Neutrophil (primary cell): ENCODE data around the gene LIME1.

Experiments used
- H3K27ac ChIP-seq: fragments of 200-600 bp; sonication (generic); 2 replicates; pipeline ENCODE4 v1.5.1; 2016; ENCODE audit warnings: mild to moderate bottlenecking, moderate library complexity
- H3K27me3 ChIP-seq: fragments of 200-600 bp; sonication (generic); 2 replicates; pipeline ENCODE4 v1.6.0; 2016; ENCODE audit warnings: mild to moderate bottlenecking
- H3K36me3 ChIP-seq: fragments of 200-600 bp; sonication (generic); 2 replicates; pipeline ENCODE4 v1.5.1; 2017
- H3K4me1 ChIP-seq, 2 experiments: fragments of 200-600 bp in 1 of 2; sonication (generic) in 1 of 2; 1 replicate in 1 of 2; 2 replicates in 1 of 2; pipeline versions ENCODE4 v1.5.1 to v1.6.1; 2013 to 2016; ENCODE audit warnings: low read depth in 1 of 2, low read length in 1 of 2, mild to moderate bottlenecking in 1 of 2, moderate library complexity in 1 of 2; ENCODE audit not compliant: control insufficient read depth in 1 of 2, insufficient read depth in 1 of 2
- H3K4me3 ChIP-seq, 2 experiments: fragments of 200-600 bp in 1 of 2; sonication (generic) in 1 of 2; 1 replicate in 1 of 2; 2 replicates in 1 of 2; pipeline ENCODE4 v1.5.1; 2013 to 2016; ENCODE audit warnings: low read depth in 1 of 2, low read length in 1 of 2, mild to moderate bottlenecking in 1 of 2, moderate library complexity in 1 of 2
- H3K9me3 ChIP-seq: fragments of 200-600 bp; sonication (generic); 2 replicates; pipeline ENCODE4 v1.5.1; 2016
- TF ChIP-seq, protein P1 (sequence below): fragments of 200-600 bp; sonication (generic); IDR thresholded peaks from 2 replicates; pipeline ENCODE4 v1.5.1; 2016; ENCODE audit warnings: antibody characterized with exemption

The LIME1 gene

DNA sequence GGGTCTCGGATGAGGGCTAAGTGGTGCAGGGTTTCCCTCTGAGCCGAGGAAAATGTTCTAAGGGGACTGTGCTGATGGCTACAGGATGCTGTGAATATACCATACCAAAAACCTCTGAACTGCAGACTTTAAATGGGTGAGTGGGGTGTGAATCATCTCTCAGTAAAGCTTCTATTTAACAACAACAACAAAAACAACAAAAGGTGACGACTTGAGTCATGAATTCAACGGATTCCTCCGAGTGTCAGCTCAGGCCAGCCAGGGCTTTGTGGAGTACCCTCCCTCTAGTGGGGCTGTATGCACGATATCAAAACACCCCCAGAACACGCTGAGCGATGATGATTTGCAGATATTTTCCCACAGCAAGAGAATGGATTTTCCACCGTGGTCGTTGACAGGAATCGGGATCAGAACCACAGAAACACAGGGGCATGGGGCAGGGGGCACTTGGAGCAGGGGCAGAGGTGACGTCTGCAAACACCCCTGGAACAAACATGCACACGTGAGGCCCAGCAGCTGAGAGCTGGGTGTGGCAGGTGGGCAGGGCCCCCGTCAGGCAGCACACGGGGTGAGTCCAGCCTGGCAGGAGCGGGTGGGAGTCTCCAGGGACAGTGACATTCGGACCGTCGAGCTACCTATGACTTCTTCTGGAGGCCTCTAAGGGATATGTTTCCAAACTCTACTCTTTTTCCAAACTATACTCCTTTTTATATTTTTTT lies 41.7 kb downstream of the LIME1 start:
- Histone ChIP-seq H3K27ac (no peak overlapping the region), H3K4me1 (no peaks in the 10 kb centered on the region), H3K27me3 (peaks cover 21% of the 10 kb centered on the region), H3K36me3 (no peaks in the 10 kb centered on the region), H3K4me3 (no peak overlapping the region), H3K9me3 (no peaks in the 10 kb centered on the region)
- TF ChIP-seq, protein P1, sequence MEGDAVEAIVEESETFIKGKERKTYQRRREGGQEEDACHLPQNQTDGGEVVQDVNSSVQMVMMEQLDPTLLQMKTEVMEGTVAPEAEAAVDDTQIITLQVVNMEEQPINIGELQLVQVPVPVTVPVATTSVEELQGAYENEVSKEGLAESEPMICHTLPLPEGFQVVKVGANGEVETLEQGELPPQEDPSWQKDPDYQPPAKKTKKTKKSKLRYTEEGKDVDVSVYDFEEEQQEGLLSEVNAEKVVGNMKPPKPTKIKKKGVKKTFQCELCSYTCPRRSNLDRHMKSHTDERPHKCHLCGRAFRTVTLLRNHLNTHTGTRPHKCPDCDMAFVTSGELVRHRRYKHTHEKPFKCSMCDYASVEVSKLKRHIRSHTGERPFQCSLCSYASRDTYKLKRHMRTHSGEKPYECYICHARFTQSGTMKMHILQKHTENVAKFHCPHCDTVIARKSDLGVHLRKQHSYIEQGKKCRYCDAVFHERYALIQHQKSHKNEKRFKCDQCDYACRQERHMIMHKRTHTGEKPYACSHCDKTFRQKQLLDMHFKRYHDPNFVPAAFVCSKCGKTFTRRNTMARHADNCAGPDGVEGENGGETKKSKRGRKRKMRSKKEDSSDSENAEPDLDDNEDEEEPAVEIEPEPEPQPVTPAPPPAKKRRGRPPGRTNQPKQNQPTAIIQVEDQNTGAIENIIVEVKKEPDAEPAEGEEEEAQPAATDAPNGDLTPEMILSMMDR, result no peak

DNA sequence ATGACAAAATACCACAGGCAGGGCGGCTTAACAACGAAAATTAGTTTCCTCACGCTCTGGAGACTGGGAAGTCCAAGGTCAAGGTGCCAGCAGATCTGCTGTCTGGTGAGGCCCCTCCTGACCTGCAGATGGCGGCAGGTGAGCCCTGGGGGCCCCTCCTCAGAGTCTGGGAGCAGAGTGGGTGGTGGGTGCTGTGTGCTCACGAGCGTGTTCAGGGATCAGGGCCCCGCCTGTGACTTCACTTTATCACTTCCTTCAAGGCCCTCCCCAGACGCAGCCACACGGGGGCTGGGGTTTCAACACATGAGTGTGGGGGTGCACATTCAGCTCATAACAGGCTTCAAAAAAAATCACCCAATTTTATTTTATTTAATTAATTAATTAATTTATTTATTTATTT lies 42.4 kb downstream of the LIME1 start:
- H3K9me3 ChIP-seq, result no peaks in the 10 kb centered on the region
- no peaks in the 10 kb centered on the region for H3K4me1 ChIP-seq
- H3K4me3 ChIP-seq, result no peak overlapping the region
- no peaks in the 10 kb centered on the region for H3K36me3 ChIP-seq
- TF ChIP-seq, protein P1, result no peak
- peaks cover 17% of the 10 kb centered on the region for H3K27me3 ChIP-seq
- H3K27ac ChIP-seq, result no peak overlapping the region

DNA sequence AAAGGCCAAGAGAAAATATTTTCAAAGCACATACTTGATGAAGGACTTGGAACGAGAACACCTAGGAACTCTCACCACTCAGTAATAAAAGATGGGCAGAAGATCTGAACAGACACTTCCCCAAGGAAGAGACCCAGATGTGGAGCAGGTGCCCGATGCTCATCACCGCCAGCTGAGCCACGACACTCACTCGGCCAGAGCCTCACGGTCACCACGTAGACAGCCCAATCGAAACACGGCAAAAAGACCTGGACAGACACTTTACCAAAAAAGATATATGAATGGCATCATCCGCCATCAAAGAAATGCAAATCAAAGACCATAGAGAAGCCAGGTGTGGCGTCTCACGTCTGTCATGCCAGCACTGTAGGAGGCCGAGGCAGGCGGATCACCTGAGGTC lies 44.7 kb downstream of the LIME1 start:
- no peaks in the 10 kb centered on the region for H3K9me3 ChIP-seq
- H3K36me3 ChIP-seq, result no peaks in the 10 kb centered on the region
- no peaks in the 10 kb centered on the region for H3K4me1 ChIP-seq
- TF ChIP-seq, protein P1, result no peak
- H3K27me3 ChIP-seq, result no peaks in the 10 kb centered on the region
- H3K4me3 ChIP-seq, result no peak overlapping the region
- no peak overlapping the region for H3K27ac ChIP-seq

DNA sequence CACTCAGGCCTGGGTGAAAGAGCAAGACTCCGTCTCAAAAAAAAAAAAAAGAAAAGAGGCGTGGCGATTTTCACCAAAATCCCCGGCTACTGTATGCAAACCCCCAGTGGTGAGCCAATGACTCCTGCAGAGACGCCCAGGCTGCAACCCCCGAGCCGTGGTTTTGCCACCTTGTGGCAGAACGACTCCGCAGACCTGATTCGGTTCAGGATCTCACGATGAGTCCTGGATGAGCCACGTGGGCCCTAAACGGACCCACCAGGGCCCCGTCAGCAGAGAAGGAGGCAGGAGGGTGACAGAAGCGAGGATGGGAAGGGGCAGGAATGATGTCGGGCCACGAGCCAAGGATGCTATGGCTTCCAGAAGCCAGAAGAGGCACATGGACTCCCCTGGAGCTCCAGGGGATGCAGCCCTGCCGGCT lies 45.6 kb downstream of the LIME1 start:
- Histone ChIP-seq H3K27ac (no peak overlapping the region), H3K4me1 (peaks cover 0 to 3% of the 10 kb centered on the region in 2 experiments), H3K4me3 (no peak overlapping the region), H3K36me3 (no peaks in the 10 kb centered on the region), H3K9me3 (no peaks in the 10 kb centered on the region), H3K27me3 (no peaks in the 10 kb centered on the region)
- TF ChIP-seq, protein P1, result no peak

DNA sequence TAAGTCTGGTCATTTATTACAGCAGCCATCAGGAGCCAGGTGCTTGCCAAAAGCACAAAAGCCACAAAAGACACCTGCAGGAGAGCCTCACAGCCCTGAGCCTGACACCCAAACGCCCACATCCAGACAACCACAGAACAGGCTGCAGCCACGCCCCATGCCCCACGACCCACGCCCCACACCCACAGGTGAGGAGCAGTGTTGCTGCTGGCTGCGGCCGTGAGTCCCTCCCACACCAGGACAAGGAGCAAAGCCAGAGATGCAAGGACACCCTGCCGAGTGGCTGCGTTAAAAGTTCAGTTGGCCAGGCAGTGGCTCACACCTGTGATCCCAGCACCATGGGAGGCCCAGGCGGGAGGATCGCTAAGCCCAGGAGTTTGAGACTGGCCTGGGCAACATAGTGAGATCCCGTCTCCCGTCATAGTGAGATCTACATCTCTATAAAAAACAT lies 46.1 kb downstream of the LIME1 start:
- no peak overlapping the region for H3K27ac ChIP-seq
- no peaks in the 10 kb centered on the region for H3K36me3 ChIP-seq
- no peak overlapping the region for H3K4me3 ChIP-seq
- TF ChIP-seq, protein P1, result no peak
- no peaks in the 10 kb centered on the region for H3K9me3 ChIP-seq
- H3K4me1 ChIP-seq, result peaks cover 0 to 3% of the 10 kb centered on the region in 2 experiments
- H3K27me3 ChIP-seq, result no peaks in the 10 kb centered on the region
